NB4 (cell line): Measurements from ENCODE around the gene IL18RAP.

ENCODE experiments used
- POLR2A ChIP-seq: IDR thresholded peaks from 2 replicates; pipeline ENCODE4 v1.6.1; 2011; ENCODE audit warnings: mild to moderate bottlenecking; ENCODE audit not compliant: insufficient read length; ENCODE audit errors: extremely low read depth
- TF ChIP-seq, protein P1 (sequence below): IDR thresholded peaks from one replicate; pipeline ENCODE4 v1.5.1; 2012; ENCODE audit warnings: low read depth, low read length
- TF ChIP-seq, protein P2 (sequence below): IDR thresholded peaks from 2 replicates; pipeline ENCODE4 v1.6.1; 2011; ENCODE audit warnings: low read depth, low read length

DNA sequence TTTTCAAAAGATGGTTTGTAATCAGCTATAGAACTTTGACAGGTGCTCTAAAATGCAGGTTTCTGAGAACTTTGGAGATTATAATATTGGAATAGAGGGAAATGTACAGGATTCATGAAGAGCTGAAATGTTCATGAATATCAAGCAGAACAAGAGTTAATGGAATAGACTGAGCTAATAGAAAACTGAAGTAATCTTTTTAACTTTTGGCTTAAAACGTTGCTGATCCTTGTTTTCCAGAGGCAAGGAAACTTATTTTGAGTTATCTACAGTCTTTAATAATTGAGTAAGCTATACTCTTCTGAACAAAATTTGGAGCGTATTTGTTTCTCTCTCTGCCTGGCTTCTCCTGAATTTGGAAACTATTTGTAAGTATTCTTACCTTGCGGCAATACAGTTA, 10.8 kb upstream of the IL18RAP start:
- no peak for TF ChIP-seq POLR2A
- TF ChIP-seq, protein P1, sequence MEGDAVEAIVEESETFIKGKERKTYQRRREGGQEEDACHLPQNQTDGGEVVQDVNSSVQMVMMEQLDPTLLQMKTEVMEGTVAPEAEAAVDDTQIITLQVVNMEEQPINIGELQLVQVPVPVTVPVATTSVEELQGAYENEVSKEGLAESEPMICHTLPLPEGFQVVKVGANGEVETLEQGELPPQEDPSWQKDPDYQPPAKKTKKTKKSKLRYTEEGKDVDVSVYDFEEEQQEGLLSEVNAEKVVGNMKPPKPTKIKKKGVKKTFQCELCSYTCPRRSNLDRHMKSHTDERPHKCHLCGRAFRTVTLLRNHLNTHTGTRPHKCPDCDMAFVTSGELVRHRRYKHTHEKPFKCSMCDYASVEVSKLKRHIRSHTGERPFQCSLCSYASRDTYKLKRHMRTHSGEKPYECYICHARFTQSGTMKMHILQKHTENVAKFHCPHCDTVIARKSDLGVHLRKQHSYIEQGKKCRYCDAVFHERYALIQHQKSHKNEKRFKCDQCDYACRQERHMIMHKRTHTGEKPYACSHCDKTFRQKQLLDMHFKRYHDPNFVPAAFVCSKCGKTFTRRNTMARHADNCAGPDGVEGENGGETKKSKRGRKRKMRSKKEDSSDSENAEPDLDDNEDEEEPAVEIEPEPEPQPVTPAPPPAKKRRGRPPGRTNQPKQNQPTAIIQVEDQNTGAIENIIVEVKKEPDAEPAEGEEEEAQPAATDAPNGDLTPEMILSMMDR, result no peak
- TF ChIP-seq, protein P2, sequence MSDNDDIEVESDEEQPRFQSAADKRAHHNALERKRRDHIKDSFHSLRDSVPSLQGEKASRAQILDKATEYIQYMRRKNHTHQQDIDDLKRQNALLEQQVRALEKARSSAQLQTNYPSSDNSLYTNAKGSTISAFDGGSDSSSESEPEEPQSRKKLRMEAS, result no peak
